GM19023 (cell line): ENCODE results near the gene KLK2.
"Not testable (repeated sequence)": the region's sequence is repeated elsewhere in the genome, so short reads cannot be mapped to it uniquely, and the experiment has no call there.

ENCODE experiments used
- ATAC-seq: cut with Tn5 transposase; IDR thresholded peaks from one replicate; pipeline ENCODE4 v1.9.1; 2021; ENCODE audit warnings: mild to moderate bottlenecking, moderate library complexity; ENCODE audit not compliant: unreplicated experiment

KLK2 gene

DNA sequence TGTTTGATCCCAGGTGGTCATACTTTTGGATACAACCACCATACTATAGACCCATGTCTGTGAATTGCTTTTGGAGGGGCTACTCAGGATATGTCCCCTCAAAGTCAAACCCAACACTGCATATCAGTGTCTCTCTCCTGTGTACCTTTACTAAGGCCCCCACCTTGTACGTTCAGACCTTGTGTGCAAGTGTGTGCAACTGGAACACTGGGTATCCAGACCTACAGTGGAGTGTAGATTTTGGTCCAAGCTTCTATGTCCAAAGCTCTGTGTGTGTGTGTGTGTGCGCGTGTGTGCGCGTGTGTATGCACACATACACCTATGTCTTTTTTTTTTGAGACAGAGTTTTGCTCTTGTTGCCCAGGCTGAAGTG, 18.0 kb downstream of the KLK2 start:
- ATAC-seq, result no peak

- ATAC-seq, result no peak
Observed at GRCh38 chr19:50893047-50893736, 20.0 kb downstream of the KLK2 start.

DNA sequence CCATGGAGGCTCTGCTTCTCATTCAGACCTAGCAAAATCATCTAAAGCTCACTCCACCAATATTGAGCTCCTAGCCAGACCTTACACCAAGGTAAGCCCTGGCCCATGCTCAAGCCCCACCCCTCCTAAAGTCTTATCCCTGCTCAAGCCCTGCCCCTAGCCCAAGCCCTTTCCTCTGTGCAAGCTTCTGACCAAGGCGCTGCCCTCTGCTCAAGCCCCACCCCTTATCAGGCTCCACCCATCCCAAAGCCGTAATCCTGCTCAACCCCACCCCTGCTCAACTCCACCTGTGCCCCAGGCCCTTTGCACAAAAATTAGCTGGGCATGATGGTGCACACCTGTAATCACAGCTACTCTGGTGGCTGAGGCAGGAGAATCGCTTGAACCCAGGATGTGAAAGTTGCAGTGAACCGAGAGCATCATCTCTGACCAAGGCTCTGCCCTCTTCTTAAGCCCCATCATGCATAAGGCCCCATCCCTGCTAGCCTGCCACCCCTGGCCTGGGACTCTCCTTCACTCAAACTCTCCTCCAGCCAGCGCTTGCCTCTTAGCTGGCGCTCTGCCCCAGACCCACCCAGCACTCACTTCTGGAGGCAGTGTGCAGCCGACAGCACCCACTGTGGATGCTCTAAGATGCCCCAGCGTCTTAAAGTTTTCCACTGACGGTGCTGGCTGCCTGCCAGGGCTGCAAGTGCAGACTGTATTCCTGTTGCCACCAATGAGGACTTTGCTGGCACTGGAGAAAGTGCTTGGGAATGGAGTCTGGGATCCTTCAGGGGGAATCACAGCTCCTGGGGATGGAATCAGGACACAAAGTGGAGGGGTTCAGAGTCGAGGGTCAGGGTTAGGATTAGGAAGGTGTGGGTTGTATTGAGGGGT, 21.5 kb downstream of the KLK2 start:
- ATAC-seq, result no peak

- ATAC-seq, result not testable (repeated sequence)
Observed at GRCh38 chr19:50896089-50896590, 22.9 kb downstream of the KLK2 start.

- ATAC-seq, result peak; percentile 88
Observed at GRCh38 chr19:50896591-50897190, 23.5 kb downstream of the KLK2 start.

DNA sequence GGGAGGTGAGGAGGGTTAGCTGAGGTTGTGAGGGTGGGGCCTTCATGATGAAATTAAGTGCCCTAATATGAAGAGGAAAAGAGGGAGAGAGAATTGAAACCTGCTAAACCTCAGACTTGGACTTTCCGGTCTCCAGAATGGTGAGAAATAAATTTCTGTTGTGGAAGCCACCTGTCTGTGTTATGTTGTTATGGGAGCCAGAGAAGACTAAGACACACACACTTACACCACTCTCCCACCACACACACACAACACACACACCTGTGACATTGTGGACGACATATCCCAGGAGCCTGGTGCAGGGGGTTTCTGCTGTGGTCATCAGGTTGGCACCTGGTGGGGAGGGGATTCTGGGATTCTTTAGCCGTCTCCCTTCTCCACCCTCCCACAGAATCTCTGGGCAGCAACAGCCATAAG, 24.0 kb downstream of the KLK2 start:
- ATAC-seq, result peak; percentile 23

DNA sequence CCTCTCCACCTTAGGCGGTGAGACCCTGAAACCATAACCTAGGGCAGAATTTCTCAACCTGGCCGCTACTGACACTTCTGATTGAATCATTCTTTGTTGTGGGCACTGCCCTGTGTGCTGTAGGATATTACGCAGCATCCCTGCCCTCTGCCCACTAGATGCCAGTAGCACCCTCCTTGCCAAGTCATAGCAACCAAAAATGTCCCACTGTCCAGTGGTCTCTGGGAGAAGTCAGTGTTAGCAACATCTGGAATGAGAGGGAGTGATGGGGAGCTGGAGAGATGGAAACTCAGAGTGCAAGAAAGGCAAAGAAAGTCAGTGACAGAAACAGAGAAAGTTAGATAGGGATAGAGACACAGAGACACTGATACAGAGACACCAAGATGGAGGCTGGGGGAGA, 24.4 kb downstream of the KLK2 start:
- ATAC-seq, result no peak

- no peak for ATAC-seq
Observed at GRCh38 chr19:50898018-50898417, 24.8 kb downstream of the KLK2 start.

DNA sequence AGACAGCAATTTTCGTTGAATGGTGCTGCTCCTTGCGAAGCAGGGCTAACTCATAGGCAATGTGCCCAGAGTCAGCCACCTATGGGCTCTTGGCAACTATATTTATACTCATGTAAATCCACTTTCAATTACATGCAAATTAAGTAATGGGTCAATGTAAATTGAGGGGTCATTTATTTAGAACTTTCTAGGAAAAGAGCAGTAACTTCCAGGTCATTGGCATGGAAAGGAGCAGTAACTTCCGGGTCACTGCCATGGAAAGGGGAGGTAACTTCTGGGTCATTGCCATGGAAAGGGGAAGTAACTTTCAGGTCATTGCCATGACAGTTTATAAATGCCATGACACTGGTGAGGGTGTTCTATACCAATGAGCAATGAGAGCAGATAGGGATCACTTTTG, 26.3 kb downstream of the KLK2 start:
- no peak for ATAC-seq

DNA sequence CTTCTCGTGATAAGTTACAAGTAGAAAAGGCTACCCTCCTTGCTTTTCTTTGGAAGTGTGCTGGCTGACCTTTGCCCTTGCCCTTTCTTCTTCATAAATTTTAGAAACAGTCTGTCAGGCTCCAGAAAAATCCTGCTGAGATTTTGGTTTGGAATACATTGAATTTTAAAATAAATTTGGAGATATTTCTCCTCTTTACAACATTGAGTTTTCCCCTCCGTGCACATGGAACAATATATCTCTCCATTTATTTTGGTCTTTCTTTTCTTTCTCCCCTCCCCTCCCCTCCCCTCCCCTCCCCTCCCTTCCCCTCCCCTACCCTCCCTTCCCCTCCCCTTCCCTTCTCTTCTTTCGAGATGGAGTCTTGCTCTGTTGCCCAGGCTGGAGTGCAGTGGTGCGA, 29.4 kb downstream of the KLK2 start:
- ATAC-seq, result no peak

DNA sequence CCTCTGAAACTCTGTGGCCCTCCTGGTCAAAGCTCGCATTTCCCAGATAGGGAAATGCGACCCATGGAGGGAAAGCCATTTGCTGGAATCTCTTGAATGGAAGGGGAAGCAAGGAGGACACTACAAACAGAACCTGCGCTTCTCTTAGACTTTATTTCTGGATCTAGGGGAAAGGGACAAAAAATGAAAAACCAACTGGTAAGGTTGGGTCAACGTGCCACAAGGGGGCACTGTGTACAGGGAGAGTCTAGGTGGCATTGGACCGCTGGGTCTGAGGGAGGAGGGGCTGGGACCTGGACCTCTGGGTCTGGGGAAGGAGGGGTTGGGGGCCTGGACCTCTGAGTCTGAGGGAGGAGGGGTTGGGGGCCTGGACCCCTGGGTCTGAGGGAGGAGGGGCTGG, 33.0 kb downstream of the KLK2 start:
- no peak for ATAC-seq

GRCh38 chr19:50908336-50908735, 35.1 kb downstream of the KLK2 start:
- no peak for ATAC-seq

- peak; percentile 69 for ATAC-seq
Observed at GRCh38 chr19:50909240-50910070, 36.2 kb downstream of the KLK2 start.

- no peak for ATAC-seq
Observed at GRCh38 chr19:50910722-50911121, 37.5 kb downstream of the KLK2 start.

DNA sequence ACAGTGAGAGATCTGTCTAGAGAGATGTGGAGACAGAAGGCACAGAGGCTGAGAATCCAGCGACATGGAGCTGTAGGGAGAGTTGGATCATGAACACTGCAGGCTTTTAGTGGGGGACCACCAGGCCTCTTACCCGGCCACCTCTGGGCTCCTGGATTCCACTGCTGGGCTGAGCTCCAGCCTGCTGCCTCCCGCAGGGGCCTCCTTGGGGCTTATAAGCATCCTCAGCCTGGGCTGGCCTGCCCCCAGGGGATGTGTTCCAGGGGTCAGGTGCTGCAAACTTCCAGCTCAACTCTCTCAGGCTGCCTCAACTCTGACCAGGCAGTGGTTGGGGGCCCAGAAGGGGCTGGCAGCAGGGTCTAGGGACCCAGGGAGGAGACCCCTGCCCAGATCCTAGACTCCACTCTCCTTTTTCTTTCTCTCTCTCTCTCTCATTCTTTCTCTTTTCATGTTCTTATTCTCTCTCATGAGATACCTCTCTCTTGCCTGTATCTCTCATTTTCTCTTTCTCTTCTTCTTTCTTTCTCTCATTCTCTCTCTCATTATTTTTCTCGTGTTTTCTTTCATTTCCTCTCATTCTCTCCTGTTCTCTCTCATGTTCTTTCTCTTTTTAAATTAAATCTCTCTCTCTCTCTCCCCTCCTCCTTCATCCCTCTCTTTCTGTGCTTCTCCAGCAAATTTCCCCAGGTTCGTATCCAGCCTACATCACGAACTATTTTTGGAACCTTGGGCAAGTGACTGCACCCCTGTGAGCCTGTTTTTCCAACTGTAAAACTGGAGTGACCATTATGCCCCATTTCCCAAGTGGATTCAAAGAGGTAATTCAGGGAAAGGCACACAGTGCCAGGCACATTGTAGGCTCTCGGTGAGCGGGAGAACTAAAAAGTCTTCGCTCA, 38.2 kb downstream of the KLK2 start, which contains the start of gene KLK4:
Gene KLK4 (minus strand): TSS at position 190 of the 896 bp plus-strand sequence. CDS start 657 bp downstream, outside the sequence.
- ATAC-seq, result no peak

GRCh38 chr19:50912102-50912599, 38.9 kb downstream of the KLK2 start:
- ATAC-seq, result no peak

DNA sequence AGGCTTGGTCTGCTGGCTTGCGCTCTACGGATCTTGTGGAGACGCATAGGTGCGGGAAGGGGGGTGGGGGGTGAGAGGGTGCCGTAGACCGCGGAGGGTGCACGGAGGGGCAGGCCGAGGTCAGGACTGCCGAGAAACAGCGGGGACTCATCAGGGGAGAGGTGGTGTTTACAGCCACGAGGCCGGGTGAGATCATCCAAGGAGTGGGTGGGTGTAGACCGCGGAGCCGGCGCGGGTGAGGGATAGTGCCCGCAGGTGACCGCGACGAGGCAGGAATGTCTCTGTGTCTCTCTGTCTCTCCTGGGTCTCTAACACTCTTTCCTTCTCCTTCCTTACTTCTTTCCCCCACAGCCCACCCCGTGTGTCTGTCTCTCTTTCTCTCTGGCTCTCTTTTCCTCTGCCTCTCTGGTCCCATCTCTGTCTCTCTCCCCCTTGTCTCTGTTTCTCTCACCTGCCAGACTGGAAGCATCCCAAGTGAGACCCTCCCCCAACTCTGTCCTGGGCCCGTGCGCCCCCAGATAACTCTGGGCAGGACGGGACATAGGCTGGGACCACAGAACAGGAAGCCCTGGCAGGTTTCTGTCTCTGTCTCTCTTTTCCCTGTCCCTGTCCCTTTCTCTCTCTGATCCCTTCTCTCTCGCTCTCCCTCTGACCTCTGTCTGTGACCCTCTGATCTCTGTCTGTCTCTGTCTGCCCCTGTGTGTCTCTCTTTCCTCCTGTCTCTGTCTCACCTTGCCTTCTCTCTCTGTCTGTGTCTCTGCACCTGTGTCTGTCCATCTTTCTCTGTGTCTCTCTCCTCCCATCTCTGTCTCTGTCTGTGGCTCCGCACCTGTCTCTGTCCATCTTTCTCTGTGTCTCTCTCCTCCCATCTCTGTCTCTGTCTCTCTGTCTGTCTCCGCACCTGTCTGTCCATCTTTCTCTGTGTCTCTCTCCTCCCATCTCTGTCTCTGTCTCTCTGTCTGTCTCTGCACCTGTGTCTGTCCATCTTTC, 39.8 kb downstream of the KLK2 start:
- ATAC-seq, result no peak

DNA sequence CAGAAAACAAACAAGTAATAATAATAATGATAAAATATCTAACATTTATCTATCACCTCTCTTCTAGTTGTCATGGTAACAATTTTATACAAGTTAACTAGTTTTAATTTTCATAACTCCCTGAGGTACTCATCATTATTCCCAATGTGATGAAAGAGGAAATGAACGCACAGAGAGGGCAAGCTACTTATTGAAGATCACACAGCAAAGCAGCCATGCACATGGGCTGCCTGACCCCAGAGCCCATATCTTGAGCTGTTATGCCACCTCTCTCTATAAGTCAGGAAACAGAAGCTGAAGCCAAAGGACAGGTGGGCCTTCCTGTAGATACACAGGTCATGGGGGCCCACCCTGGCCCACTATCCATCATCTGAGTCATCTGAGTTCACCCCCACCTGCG, 42.8 kb downstream of the KLK2 start:
- no peak for ATAC-seq
